Stimulated activated CD8-positive, alpha-beta memory T cell treated with anti-CD3 and anti-CD28 coated beads, Interleukin-4, amount 100 ng/mL, for 4 hours (primary cell): ENCODE measurements around the gene ANKRD10.
A peak's percentile ranks its signal among the peaks of the same experiment; 100 is the strongest.
"Not testable (repeated sequence)": the region's sequence is repeated elsewhere in the genome, so short reads cannot be mapped to it uniquely, and the experiment has no call there.

Experiments used
- DNase-seq, 2 donors: peaks; one replicate each; pipeline ENCODE4 v3.0.0-alpha.2; 2020; ENCODE audit warnings: low read depth in 2 of 2, low spot score in 1 of 2

Gene ANKRD10

DNA sequence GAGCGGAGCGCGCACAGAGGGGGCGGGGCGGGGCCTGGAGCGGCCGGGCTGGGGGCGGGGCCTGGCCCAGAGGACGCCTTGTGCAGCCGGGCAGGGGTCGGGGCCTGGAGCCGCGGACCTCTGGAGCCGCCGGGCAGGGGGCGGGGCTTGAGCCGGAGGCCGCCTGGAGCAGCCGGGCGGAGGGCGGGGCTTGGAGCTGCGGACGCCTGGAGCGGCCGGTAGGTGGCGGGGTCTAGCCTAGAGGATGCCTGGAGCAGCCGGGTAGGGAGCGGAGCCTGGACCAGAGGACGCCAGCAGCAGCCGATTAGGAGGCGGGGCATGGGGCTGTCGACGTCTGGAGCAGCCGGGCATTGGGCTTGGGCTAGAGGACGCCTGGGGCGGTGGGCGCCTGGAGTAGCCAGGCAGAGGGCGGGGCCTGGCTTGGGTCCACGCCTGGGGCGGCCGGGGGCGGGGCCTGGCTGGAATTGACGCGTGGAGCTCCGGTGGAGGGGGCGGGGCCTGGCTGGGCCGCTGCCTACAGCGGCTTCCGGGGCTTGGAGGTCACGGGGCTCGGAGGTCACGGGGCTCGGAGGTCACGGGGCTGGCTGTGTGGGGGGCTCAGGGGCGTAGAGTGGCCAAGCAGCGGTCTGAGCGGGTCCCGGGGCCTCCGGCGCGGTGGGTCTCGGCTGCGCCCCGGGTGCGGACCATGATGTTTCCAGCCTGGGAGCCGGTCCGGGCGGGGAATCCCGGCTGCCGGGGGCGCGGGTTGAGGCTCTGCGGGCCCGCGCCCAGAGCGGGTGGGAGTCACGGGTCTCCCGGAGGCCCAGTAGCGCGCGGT, at the start of gene ANKRD10:
TSS of gene ANKRD10 (minus strand) at position 13 of the 817 bp plus-strand sequence. CDS start 135 bp downstream, outside the sequence.
- peak; percentile 81 to 85 for DNase-seq

DNA sequence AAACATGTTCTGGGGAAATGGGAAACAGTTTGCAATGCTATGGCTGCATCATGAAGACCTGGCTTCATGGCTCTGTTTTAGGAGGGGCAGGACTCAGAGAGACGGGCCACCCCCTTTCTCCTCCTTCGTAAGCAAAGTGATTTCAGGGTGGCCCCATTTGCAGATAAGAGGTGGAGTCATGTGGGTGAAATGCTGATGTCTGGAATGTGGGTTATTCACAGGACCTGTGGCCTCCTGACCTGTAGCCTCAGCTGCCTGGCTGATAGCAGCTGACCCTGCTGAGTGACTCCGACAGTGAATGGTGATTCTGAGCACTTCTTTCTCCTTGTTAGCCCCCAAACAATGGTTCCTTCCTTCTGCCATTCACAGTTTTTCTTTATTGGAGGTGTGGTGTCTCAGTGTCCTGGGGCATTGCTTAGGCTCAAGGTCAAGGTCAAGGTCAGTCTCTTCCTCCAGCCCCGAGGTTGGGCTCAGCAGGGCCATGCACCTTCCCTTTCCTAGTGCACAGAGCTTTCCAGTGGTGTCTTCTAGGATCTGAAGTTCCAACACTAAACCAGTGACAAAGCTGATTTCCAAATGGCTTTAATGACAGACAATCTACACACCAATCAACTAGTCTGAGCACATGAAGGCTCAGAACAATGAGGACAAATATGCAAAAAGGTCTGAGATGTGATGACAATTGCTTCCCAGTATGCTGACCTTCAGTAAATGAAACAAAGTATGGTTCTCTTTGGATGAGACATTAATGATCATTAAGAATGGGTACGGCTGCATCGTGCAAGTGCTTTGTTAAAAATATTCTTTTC, 49.6 kb upstream of the ANKRD10 start:
- no peak for DNase-seq

DNA sequence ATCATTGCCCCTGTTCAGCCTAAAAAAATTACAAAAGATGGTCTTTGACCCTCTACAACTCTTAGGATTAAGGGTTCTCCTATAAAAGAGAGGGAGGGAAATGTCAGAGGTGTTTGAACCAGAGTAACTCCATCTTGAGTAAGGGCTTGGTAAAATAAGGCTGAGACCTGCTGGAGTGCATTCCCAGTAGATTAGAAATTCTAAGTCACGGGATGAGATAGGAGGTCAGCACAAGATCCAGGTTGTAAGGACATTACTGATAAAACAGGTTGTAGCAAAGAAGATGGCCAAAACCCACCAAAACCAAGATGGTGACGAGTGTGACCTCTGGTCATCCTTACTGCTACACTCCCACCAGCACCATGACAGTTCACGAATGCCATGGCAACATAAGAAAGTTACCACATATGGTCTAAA, 48.7 kb upstream of the ANKRD10 start:
- DNase-seq: no peak

DNA sequence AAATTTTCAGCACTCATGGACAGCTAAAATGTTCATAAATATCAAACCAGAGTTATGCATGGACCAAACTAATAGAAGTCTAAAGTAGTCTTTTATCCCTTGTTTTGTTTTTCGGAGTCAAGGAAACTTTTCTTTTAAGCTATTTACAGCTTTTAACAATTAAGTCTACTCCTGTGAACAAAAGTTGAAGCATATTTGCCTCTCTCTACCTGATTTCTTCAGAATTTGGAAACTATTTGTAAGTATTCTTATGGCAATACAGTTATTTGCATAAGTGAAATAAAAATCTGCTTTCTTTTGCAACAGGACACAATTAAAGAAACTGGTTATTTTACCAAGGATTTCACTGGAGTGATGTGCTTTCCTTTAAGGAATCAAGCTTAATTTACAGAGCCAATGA, 47.1 kb upstream of the ANKRD10 start:
- DNase-seq: no peak

DNA sequence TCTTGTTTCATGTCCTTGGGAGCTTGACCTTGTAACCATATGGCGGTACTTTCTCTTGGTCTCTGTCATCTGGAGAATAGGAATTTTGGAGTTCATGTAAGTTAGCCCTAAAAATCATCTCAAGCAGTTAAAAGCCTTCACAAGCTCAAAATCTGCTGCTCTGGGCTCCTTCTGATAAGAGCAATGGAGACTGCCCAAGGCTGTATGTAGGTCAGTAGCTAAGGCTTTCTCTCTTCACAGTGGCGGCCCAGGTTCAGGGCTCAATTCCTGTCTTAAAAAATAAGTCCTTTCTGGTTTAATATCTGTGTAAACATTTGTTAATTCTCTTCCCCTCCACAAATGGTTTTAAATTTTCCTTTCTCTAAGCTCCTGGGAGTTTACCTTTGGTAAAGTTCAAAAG, 45.3 kb upstream of the ANKRD10 start:
- no peak for DNase-seq

DNA sequence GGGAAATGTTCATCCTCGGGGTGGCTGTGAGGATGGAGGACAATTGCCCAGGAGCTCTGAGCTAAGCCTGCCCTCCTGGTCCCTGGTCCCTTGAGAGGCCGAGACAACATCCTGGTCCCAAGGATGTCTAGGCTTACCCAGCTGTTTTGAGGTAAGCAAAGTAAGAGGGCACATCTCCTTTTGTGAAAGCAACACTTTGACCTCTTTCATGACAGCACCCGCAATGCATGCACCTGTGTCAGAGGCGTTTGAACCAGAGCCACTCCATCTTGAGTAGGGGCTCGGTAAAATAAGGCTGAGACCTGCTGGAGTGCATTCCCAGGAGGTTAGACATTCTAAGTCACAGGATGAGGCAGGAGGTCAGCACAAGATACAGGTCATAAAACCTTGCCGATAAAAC, 43.1 kb upstream of the ANKRD10 start:
- no peak for DNase-seq

DNA sequence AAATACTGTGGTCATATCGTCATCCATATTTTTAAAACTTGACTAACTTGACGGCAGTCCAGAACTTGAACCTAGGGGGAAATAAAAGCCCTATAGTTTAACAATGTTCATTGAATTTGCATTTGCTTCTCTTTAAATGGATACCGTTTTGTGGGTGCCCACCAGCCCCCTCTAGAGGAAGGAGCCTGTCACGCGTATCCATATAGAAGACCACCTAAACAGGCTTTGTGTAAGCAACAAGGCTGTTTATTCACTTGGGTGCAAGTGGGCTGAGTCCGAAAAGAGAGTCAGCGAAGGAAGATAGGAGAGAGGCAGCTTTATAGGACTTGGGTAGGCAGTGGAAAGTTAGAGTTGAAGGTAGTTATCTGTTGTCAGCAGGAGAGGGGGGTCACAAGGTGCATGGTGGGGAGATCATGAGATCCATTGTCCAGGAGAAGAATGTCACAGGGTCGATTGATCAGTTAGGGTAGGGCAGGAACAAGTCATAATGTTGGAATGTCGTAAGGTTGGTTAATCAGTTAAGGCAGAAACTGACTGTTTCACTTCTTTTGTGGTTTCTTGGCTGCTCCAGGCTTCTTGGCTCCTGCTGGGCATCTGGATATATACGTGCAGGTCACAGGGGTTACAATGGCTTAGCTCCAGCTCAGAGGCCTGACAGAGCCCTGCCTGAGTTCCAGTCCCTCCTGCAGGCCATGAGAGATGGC, 42.5 kb upstream of the ANKRD10 start:
- no peak for DNase-seq

DNA sequence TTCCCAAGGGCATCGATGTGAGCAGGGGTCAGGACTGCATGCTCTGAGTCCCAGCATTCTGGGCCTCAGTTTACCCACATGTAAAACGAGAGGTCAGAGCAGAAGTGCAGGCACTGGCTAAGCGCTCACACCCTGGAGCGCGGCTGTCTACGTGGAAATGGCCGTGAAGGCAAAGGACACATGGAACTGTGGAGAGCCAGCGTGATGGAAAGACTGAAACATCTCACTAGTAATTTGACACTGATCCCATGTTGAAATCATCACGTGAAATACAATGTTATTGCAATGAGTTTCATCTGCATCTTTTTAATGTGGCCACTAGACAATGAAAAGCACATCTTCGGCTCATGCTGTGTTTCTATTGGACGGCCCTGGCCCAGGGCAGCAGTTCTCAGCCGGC, 41.3 kb upstream of the ANKRD10 start:
- DNase-seq: not testable (repeated sequence)

DNA sequence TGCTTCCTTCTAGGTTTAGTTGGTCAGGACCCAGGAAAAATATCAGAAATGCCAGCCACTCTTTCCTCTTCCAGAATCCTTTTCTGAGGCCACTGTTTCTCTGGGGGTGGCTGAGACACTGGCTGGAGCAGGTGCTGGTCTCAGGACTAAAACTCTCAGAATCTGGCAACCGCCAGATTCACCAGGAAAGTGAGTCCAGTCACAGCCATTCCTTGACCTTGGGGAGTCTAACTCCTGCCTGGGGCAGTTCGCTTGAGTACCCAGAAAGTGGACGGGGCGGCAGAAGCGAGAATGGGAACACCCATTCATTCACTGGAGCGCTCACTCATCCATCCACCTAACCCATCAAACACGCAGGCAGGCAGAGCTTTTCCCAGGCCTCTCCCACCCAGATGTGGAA, 40.7 kb upstream of the ANKRD10 start:
- DNase-seq: not testable (repeated sequence)

DNA sequence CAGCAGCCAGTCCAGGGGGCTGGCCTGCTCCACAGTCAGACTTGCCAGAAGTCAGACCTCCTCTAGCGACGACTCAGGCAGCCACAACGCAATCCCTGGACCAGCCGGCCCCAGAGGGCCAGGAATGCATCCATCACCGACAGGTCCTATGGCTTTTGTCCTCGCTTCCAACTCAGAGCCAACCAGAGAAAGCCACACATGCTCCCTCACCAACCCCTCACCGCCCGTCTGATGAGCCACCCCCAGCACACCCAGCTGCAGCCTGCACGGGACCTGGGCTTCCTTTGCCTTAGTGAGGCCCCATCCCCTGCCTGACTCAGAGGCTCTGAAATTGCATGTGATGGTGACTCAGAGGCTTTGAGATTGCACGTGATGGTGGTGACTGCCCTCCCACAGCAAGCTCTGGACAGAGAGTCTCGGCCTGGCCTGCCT, 40.2 kb upstream of the ANKRD10 start:
- not testable (repeated sequence) for DNase-seq

DNA sequence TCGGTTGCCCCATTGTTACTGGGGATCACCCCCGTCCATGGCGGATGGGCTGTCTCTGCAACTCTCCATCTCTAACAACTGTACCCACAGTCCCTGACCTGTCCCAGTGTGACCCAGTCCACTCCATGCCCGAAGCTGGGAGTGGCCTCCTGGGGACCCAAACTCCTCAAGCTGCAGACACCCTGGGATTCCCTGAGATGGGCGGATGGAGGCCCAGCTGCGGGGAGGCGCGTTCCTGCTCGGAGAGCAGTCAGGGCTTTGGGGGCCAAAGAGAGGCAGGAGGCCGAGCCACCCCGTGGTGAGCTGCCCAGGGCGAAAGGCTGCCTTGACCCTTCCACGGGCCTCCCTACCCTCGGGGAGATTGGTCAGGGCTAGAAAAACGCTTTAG, 39.7 kb upstream of the ANKRD10 start:
- not testable (repeated sequence) for DNase-seq

DNA sequence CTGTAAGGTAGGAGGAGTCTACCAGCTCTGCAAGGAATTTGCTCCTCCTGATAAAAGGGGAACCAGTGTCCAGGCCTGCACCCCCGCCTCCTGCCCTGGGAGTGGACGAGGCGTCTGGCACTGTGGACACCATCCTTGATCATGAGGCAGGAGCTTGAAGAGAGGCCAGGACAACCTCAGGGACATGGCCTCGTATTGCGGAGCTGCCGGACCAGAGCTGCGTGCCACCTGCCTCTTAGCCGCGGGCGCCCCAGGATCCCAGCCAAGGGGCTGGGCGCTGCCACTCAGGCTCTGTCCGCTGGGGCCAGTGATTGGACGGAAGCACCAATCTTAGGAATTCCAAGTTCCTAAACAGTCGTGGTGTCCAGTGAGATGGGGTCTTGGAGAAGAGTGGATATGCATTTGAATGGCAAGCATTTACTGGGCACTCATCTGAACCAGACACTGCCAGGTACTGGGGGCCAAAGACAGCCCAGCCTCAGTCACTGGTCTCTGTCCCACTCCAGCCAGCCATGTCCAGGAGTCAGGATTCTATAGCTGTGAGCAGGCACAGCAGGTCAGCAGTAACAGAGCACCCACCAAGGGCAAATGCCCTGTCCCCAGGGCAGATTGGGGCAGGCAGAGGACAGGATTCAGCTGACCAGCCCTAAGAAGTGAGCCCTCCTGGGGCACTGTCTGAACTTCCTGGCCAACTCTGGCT, 39.1 kb upstream of the ANKRD10 start:
- no peak for DNase-seq

DNA sequence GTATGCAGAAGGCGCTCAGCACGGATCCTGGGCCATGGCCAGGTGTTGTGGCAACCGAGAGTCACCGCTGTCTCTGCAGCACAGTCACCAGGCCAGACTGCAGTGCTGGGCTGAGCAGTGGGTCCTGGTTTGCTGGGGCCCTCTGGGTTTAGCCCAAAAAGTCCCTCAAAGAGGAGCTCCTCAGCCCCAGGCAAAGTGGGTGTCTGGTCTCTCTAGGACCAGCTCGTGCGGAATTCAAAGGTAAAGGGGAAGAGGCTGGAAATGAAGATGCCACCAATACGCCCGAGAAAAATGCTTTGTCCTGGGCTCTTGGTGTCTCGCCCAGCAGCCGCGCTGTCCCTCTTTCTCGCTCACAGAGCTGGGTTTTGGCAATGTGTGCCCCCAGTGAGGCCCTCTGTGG, 38.5 kb upstream of the ANKRD10 start:
- no peak for DNase-seq

DNA sequence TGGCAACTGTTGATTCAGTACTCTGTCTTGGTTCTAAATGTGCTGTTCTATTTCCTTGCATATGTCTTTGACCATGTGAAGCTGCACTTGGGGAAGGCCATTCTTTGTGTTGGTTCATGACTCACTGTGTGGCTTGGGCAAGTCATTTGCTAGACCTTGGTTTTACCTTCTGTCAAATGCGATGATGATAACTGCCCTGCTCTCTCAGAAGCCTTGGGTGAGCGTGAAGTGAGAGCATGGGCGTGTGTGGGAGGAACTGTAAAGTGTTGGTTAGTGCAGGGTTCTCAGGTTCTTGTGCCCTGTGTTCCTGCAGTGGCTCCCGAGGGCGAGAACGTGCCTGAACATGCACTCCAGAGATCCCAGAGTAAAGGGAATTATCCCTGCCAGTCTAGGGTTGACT, 37.3 kb upstream of the ANKRD10 start:
- DNase-seq: not testable (repeated sequence)

DNA sequence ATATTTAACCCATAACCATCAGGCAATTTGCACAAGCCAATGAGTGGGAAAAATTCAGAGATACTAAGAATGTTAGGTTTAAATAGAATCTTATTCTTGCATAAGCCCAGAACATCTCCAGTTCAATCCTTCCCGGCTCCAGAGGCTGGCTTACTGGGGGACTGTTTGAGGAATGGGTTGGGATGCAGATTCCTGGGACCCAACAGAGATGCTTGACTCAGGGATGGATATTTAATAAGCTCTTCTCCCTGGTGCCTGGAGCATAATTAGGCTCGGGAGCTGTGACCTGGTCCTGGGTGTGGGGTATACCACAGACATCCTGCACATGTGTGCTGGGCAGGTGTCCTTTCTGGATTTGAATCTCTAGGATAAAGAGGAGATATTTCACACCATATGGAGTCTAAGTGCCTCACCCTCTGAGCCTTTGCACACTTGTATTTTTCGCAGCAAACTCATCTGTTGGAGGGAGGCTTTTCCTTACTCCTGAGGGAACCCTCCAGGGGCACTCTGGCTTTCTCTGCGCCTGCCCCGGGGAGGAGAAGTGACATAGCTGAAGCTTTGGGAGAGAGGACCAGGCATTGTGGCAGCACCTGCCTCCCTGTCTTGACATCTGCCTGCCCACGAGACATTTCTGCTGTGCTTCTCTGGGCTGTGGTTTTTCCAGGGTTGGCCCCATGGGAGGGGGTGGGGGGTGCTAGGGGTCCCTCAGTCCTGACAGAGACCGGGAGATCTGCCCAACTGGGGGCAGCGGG, 36.1 kb upstream of the ANKRD10 start:
- DNase-seq: no peak

DNA sequence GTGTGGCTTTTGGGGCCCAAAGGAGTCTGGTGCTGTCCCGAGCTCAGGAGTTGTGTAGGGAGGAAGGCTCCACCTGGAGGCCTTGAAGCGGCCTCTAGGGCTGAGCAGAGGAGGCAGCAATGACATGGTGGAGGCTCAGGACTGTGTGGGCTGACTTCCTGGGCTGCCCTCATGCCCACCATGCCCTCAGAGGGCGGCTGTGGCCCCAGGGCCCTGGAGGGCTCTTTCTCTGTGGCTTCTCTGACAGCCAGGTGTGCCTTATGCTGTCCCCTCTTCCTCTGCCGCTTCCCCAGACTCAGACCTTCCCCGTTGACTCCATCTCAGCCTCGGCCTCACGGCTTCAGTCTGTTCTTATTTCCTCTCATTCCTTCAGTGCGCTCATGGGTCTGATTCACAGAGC, 35.5 kb upstream of the ANKRD10 start:
- DNase-seq: no peak

DNA sequence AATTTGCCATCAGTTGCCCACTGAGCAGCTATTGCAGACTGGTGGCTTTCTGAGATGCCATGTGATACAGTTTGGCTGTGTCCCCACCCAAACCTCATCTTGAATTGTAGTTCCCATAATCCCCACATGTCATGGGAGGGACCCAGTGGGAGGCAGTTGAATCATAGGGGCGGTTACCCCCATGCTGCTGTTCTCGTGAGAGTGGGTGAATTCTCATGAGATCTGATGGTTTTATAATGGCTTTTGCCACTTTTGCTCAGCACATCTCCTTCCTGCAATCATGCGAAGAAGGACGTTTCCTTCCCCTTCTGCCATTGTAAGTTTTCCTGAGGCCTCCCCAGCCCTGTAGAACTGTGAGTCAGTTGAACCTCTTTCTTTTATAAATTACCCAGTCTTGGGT, 34.8 kb upstream of the ANKRD10 start:
- no peak for DNase-seq

DNA sequence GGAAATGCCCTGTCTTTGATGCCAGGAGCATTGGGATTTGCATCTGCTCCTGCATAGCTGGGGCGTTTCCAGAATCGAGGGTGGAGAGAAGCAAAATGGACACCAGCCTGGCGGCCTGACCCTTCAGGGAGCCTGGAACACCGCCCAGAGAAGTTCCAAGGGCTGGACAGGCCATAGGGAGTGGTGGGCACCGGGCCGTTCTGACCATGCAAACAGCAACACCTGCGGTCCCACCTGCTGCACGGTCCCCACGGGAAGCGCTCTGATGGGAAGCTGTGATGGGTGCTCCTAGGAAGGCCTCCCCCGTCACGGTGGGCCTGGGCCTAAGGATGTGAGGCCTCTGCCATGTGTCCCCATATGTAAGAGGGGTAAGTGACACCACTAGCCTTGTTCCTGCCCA, 34.2 kb upstream of the ANKRD10 start:
- DNase-seq: no peak

DNA sequence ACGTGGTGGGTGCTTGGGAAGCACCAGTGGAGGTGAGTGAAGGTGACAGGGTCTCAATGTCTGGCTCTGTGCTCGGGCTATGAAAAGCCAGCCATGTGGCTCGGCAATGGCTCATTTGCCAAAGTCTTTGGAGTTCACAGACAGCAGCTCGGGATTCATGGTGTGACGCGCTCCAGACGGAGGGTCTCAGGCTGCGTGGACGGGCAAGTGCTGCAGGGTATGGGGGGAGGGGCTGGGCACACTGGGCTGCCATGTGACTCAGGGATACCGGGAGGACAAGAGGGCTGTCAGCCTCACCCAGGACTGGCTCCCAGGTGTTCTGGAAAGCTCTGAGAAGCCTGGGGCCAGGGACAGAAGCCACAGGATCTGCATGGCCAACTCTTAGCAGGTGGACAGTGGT, 32.5 kb upstream of the ANKRD10 start:
- not testable (repeated sequence) for DNase-seq

DNA sequence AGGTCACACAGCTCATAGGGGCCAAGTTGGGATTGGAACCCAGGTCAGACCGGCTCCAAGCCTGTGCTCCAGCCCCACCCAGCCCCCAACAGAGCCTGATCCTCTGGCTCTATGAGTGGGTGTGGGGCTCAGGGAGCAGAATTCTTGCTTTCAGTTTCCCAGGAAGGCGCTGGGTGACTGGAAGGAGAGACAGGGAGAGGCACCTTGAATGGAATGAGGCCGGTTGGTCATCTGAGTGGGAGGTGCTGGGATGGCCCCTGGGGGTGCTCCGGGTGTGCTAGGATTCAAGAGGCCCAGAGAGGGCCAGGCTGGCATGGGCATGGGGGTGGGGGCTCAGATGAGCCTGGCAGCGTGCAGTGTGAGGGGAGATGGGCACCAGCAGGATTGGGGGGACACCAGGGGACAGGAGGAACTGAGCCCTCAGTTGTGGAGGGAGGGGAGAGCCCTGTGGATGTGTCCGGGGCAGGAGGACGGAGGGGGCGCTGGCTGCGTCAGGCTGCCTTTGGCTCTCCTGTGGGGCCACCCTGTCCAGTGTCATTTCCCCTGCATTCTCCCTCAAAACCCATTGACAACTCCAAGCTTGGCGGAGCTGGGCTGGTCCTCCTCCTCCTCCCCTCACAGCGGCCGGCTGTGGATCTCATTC, 31.2 kb upstream of the ANKRD10 start:
- DNase-seq: no peak
